Upper lobe of left lung (tissue), 4 donors: ENCODE data around the gene AANAT.

Experiments
- POLR2AphosphoS5 ChIP-seq, 2 donors: sonication (generic); formaldehyde crosslinking; IDR thresholded peaks; one replicate each; pipeline ENCODE4 v1.5.1; 2017; ENCODE audit warnings: antibody characterized with exemption in 2 of 2
- TF ChIP-seq, protein P1 (sequence below), 6 experiments: fragments of 450-650 bp in 4 of 6; fragments of 200-600 bp in 2 of 6; sonication (generic) in 2 of 6; IDR thresholded peaks; one replicate each; pipeline ENCODE4 v1.5.1; 2016 to 2019; ENCODE audit warnings: antibody characterized with exemption in 6 of 6

DNA sequence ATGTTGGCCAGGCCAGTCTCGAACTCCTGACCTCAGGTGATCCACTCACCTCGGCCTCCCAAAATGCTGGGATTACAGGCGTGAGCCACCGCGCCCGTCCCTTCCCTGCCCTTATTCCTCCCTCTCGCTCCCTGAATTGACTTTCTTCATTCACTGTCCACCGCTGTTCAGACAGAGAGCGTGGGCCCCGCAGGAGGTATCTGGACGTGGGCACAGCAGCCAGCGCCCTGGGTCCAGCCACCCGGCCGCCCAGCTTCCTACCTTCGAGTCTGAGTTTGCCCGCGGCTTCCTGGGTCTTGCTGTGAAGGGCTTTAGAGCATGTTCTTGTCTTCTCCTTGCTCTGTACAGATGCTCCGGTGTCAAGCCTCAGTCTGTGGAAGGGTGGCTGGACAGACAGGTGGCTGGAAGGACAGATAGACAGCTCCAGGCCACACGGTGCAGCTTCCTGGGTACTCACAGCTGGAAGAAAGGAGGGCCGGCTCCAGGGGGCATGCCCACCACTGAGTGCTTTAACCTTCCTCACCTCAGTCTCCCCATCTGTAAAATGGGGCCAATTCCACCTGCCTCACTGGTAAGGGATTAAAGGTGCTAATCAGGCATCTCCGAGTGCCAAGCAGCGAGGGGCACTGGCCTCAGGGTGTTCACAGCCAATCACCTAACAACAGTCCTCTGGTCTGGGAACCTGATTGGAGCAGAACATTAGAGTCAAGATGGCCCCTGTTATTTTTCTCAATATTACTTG lies 20.2 kb downstream of the AANAT start:
- TF ChIP-seq, protein P1, sequence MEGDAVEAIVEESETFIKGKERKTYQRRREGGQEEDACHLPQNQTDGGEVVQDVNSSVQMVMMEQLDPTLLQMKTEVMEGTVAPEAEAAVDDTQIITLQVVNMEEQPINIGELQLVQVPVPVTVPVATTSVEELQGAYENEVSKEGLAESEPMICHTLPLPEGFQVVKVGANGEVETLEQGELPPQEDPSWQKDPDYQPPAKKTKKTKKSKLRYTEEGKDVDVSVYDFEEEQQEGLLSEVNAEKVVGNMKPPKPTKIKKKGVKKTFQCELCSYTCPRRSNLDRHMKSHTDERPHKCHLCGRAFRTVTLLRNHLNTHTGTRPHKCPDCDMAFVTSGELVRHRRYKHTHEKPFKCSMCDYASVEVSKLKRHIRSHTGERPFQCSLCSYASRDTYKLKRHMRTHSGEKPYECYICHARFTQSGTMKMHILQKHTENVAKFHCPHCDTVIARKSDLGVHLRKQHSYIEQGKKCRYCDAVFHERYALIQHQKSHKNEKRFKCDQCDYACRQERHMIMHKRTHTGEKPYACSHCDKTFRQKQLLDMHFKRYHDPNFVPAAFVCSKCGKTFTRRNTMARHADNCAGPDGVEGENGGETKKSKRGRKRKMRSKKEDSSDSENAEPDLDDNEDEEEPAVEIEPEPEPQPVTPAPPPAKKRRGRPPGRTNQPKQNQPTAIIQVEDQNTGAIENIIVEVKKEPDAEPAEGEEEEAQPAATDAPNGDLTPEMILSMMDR (IDR thresholded peaks at IDR 0.05), result no peak
- no peak for TF ChIP-seq POLR2AphosphoS5 (IDR thresholded peaks at IDR 0.05)
